ENCODE data around the gene SLC16A11.

Gene SLC16A11

DNA sequence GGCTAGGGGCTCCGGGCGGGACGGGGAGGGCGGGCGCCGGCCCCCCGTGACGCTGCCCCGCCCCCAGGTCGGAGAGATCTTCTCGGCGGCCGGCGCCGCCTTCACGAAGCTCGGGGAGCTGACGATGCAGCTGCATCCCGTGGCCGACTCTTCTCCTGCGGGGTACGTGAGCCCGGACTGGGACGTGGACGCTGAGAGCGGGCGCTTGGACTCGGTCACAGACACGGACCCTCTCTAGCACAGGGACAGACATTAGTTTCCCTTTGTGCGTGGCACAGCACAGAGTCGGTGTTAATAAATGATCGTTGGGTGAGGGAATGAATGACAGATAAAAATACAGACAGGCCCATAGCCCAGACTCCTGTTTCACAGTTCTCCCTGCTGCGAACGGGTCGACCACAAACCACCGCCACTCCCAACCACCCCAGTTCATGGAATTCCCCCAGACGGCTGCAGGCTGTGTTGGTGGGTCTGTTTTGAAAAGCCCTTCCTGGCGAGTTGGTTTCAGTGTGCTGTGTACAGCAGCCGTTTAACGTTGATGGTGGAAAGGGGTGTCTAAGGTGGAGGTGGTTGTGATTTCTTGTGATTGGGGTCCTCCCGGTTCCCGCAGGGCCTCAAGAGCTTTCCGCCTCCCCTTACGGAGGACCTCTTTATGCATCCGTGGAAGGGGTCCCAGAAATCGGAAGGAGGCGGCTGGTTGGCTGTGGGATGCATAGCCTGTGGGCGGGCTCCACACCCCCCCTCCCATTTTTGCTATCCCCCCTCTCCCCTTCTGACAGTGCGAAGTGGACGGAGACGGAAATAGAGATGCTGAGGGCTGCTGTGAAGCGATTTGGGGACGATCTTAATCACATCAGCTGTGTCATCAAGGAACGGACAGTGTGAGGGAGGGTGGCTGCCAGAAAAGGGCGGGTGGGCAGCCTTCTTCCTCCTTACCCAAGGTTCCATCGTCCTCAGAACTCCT is 28.6 kb downstream of the SLC16A11 start:
- ATAC-seq (ENCODE audit: low read depth) (no peak; the same call in 2 of the 3 replicates), DNase-seq (ENCODE audit: low spot score) (no peak)
- H3K27me3 ChIP-seq (ENCODE audit: insufficient read depth, poor library complexity, severe bottlenecking): no peaks in the 10 kb centered on the region

DNA sequence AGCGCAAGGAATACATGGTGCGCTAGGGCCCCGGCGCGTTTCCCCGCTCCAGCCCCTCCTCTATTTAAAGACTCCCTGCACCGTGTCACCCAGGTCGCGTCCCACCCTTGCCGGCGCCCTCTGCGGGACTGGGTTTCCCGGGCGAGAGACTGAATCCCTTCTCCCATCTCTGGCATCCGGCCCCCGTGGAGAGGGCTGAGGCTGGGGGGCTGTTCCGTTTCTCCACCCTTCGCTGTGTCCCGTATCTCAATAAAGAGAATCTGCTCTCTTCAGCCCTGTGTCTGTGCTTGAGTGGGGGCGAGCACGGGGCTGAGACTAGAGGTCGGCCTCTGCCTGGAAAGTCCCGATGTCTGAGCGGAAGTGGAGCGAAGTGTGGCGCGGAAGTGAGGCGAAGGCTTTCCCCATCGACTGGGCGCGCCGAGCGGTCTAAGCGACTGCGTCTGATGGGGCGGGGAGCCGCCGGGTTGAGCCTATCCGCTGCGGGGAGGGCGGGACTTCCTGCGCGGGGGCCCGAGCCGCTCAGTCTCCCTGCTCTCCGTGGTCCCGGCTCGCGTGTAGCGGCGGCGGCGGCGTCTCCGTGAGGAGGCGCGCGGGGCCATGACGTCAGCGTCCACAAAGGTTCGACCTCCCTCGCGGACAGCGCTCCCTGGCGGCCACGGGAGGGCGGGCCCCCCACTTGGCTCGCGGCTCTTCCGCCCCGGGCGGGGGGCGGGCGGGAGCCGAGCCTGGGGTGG is 29.5 kb downstream of the SLC16A11 start:
- peak; percentile 97 for DNase-seq (ENCODE audit: low spot score)
- TF ChIP-seq, protein P1, sequence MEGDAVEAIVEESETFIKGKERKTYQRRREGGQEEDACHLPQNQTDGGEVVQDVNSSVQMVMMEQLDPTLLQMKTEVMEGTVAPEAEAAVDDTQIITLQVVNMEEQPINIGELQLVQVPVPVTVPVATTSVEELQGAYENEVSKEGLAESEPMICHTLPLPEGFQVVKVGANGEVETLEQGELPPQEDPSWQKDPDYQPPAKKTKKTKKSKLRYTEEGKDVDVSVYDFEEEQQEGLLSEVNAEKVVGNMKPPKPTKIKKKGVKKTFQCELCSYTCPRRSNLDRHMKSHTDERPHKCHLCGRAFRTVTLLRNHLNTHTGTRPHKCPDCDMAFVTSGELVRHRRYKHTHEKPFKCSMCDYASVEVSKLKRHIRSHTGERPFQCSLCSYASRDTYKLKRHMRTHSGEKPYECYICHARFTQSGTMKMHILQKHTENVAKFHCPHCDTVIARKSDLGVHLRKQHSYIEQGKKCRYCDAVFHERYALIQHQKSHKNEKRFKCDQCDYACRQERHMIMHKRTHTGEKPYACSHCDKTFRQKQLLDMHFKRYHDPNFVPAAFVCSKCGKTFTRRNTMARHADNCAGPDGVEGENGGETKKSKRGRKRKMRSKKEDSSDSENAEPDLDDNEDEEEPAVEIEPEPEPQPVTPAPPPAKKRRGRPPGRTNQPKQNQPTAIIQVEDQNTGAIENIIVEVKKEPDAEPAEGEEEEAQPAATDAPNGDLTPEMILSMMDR (IDR thresholded peaks at IDR 0.05; ENCODE audit: poor library complexity, severe bottlenecking): peak; percentile 83
- H3K27me3 ChIP-seq (ENCODE audit: insufficient read depth, poor library complexity, severe bottlenecking): no peaks in the 10 kb centered on the region
- peaks cover 6% of the 10 kb centered on the region; the same call in 1 of the 2 replicates for H3K36me3 ChIP-seq (ENCODE audit: low read depth)
- peak overlapping the region; percentile 67 for H3K4me3 ChIP-seq (ENCODE audit: severe bottlenecking)
- no peaks in the 10 kb centered on the region for H3K9me3 ChIP-seq (ENCODE audit: severe bottlenecking)
- peak overlapping the region; percentile 79 for H3K27ac ChIP-seq (ENCODE audit: poor library complexity, severe bottlenecking)
- ATAC-seq (ENCODE audit: low read depth): peak; percentile 91
- peaks cover 3% of the 10 kb centered on the region for H3K4me1 ChIP-seq (ENCODE audit: insufficient read depth, poor library complexity, severe bottlenecking)

More for the DNA sequence above, 28.6 kb downstream of the SLC16A11 start:
- H3K36me3 ChIP-seq (ENCODE audit: low read depth): peaks cover 6% of the 10 kb centered on the region; the same call in 1 of the 2 replicates
- no peaks in the 10 kb centered on the region for H3K9me3 ChIP-seq (ENCODE audit: severe bottlenecking)
- peak overlapping the region; percentile 79 for H3K27ac ChIP-seq (ENCODE audit: poor library complexity, severe bottlenecking)
- TF ChIP-seq, protein P1 (IDR thresholded peaks at IDR 0.05; ENCODE audit: poor library complexity, severe bottlenecking): peak; percentile 43
- peak overlapping the region; percentile 67 for H3K4me3 ChIP-seq (ENCODE audit: severe bottlenecking)
- peaks cover 3% of the 10 kb centered on the region for H3K4me1 ChIP-seq (ENCODE audit: insufficient read depth, poor library complexity, severe bottlenecking)

DNA sequence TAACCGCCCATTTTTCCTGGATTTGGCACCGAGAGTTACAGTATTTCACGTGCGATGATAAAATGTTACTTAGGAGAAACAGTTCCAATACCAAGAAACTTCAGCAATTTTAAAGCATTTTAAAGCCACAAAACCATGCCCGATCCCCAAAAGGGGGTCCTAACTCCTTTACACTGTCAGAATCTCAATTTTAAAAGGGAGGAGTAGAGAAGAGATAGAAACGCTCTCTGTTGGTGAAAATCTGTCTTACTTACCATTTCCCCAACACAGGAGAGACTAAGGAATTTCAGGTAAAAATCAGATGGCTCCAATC is 32.0 kb downstream of the SLC16A11 start:
- no peak for ATAC-seq (ENCODE audit: low read depth)
- H3K4me3 ChIP-seq (ENCODE audit: severe bottlenecking): peak overlapping the region; percentile 67
- no peak for DNase-seq (ENCODE audit: low spot score)
- TF ChIP-seq, protein P1 (IDR thresholded peaks at IDR 0.05; ENCODE audit: poor library complexity, severe bottlenecking): no peak
- H3K9me3 ChIP-seq (ENCODE audit: severe bottlenecking): no peaks in the 10 kb centered on the region
- H3K36me3 ChIP-seq (ENCODE audit: low read depth): peaks cover 6% of the 10 kb centered on the region; the same call in 1 of the 2 replicates
- H3K27ac ChIP-seq (ENCODE audit: poor library complexity, severe bottlenecking): peak overlapping the region; percentile 79
- H3K27me3 ChIP-seq (ENCODE audit: insufficient read depth, poor library complexity, severe bottlenecking): no peaks in the 10 kb centered on the region
- peaks cover 3% of the 10 kb centered on the region for H3K4me1 ChIP-seq (ENCODE audit: insufficient read depth, poor library complexity, severe bottlenecking)

DNA sequence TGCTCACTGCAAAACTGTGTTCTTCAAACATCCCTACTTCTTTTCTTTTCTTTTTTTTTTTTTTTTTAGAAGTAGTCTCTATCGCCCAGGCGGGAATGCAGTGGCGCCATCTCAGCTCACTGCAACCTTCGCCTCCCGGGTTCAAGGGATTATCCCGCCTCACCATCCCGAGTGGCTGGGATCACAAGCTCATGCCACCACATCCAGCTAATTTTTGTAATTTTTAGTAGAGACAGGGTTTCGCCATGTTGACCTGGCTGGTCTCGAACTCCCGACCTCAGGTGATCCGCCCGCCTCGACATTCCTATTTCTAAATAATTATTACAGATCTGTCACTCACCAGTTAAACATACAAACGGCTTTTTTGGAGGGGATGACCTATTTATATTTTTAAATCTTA is 32.5 kb downstream of the SLC16A11 start:
- H3K4me1 ChIP-seq (ENCODE audit: insufficient read depth, poor library complexity, severe bottlenecking): peaks cover 3% of the 10 kb centered on the region
- TF ChIP-seq, protein P1 (IDR thresholded peaks at IDR 0.05; ENCODE audit: poor library complexity, severe bottlenecking): no peak
- no peaks in the 10 kb centered on the region for H3K27me3 ChIP-seq (ENCODE audit: insufficient read depth, poor library complexity, severe bottlenecking)
- peak overlapping the region; percentile 79 for H3K27ac ChIP-seq (ENCODE audit: poor library complexity, severe bottlenecking)
- no peaks in the 10 kb centered on the region for H3K9me3 ChIP-seq (ENCODE audit: severe bottlenecking)
- DNase-seq (ENCODE audit: low spot score) (no peak), ATAC-seq (ENCODE audit: low read depth) (no peak)
- peak overlapping the region; percentile 67 for H3K4me3 ChIP-seq (ENCODE audit: severe bottlenecking)
- peaks cover 6% of the 10 kb centered on the region; the same call in 1 of the 2 replicates for H3K36me3 ChIP-seq (ENCODE audit: low read depth)
